Progenitor cell of endocrine pancreas (in vitro differentiated cells): ENCODE measurements around the gene HTR3A. TPM values are rescaled to one million over a fixed set of nuclear protein-coding genes. Genes with fewer than 3 reads are reported as not detected.
"Not testable (repeated sequence)": the region's sequence is repeated elsewhere in the genome, so short reads cannot be mapped to it uniquely, and the experiment has no call there.

ENCODE experiments used
- DNase-seq: peaks from one replicate; pipeline ENCODE4 v3.0.0; 2021; ENCODE audit warnings: low spot score; ENCODE audit not compliant: unreplicated experiment
- H3K27ac Mint-ChIP-seq: 2 replicates; pipeline ENCODE4 v1.8.0; 2021; ENCODE audit warnings: mild to moderate bottlenecking, moderate library complexity, mixed read lengths
- H3K27me3 Mint-ChIP-seq: 2 replicates; pipeline ENCODE4 v1.8.0; 2021; ENCODE audit warnings: mixed read lengths
- H3K36me3 Mint-ChIP-seq: 2 replicates; pipeline ENCODE4 v1.8.0; 2022; ENCODE audit warnings: mixed read lengths; ENCODE audit not compliant: insufficient read depth
- H3K4me1 Mint-ChIP-seq: 2 replicates; pipeline ENCODE4 v1.8.0; 2021; ENCODE audit warnings: low read depth, mixed read lengths
- H3K4me3 Mint-ChIP-seq: 2 replicates; pipeline ENCODE4 v1.8.0; 2021; ENCODE audit warnings: low read depth, mild to moderate bottlenecking, moderate library complexity, mixed read lengths
- H3K9me3 Mint-ChIP-seq: 2 replicates; pipeline ENCODE4 v1.8.0; 2021; ENCODE audit warnings: low read depth, mixed read lengths
- CTCF ChIP-seq: fragments of 200-600 bp; sonication (generic); IDR thresholded peaks from one replicate; pipeline ENCODE4 v1.5.0; 2021; ENCODE audit warnings: antibody characterized with exemption, mild to moderate bottlenecking; ENCODE audit not compliant: unreplicated experiment
- long read RNA-seq: library from polyadenylated mRNA; unstranded; transcript quantifications from one replicate; pipeline ENCODE4 v2.0.0, GENCODE V29; 2020
- total RNA-seq: library from RNA; stranded (reverse); gene quantifications from 2 replicates; pipeline ENCODE4 v1.2.1, GENCODE V29; 2021

Gene HTR3A
- not detected in 2 replicates for total RNA-seq
- long read RNA-seq = 0 reads

- H3K36me3 Mint-ChIP-seq = no peaks in the 10 kb centered on the region
- peaks cover 47% of the 10 kb centered on the region for H3K27me3 Mint-ChIP-seq
- H3K4me3 Mint-ChIP-seq = no peak within 1 kb of the TSS
- H3K27ac Mint-ChIP-seq = peak within 1 kb of the TSS; percentile 77
- TF ChIP-seq CTCF = peak; percentile 9
- peaks cover 7% of the 10 kb centered on the region for H3K4me1 Mint-ChIP-seq
- H3K9me3 Mint-ChIP-seq = no peaks in the 10 kb centered on the region
- DNase-seq = peak; percentile 22
Observed at GRCh38 chr11:113974741-113975470, at the start of gene HTR3A. Gene HTR3A (plus strand): TSS chr11:113975108. CDS start chr11:113975326, 218 bp downstream.

- no peak for TF ChIP-seq CTCF
- DNase-seq = no peak
- H3K36me3 Mint-ChIP-seq = no peaks in the 10 kb centered on the region
- H3K9me3 Mint-ChIP-seq = peaks cover 3% of the 10 kb centered on the region
- H3K27me3 Mint-ChIP-seq = no peaks in the 10 kb centered on the region
- no peak overlapping the region for H3K4me3 Mint-ChIP-seq
- no peak overlapping the region for H3K27ac Mint-ChIP-seq
- no peaks in the 10 kb centered on the region for H3K4me1 Mint-ChIP-seq
Observed at GRCh38 chr11:113926273-113927197, 48.4 kb upstream of the HTR3A start.

GRCh38 chr11:113928311-113928710, 46.6 kb upstream of the HTR3A start:
- Mint-ChIP-seq H3K27me3 (no peaks in the 10 kb centered on the region), H3K4me1 (no peaks in the 10 kb centered on the region), H3K4me3 (no peak overlapping the region), H3K27ac (no peak overlapping the region), H3K36me3 (no peaks in the 10 kb centered on the region), H3K9me3 (peaks cover 3% of the 10 kb centered on the region)
- no peak for TF ChIP-seq CTCF
- no peak for DNase-seq

GRCh38 chr11:113932788-113933187, 42.1 kb upstream of the HTR3A start:
- Mint-ChIP-seq H3K4me3 (no peak overlapping the region), H3K4me1 (no peaks in the 10 kb centered on the region), H3K27me3 (peaks cover 14% of the 10 kb centered on the region), H3K9me3 (peaks cover 3% of the 10 kb centered on the region), H3K27ac (no peak overlapping the region), H3K36me3 (no peaks in the 10 kb centered on the region)
- no peak for DNase-seq
- no peak for TF ChIP-seq CTCF

GRCh38 chr11:113934193-113934592, 40.7 kb upstream of the HTR3A start:
- DNase-seq, H3K4me3 Mint-ChIP-seq, H3K9me3 Mint-ChIP-seq, H3K4me1 Mint-ChIP-seq, H3K27ac Mint-ChIP-seq, H3K36me3 Mint-ChIP-seq: not testable (repeated sequence)
- H3K27me3 Mint-ChIP-seq = peaks cover 19% of the 10 kb centered on the region
